HCT116 (cell line): ENCODE results near the gene MVK. TPM values are rescaled to one million over a fixed set of nuclear protein-coding genes. Genes with fewer than 3 reads are reported as not detected.

ENCODE experiments used
- ATAC-seq: fragments of 200-7000 bp; cut with Tn5 transposase; 2 replicates; pipeline ENCODE4 v1.9.1; 2020; ENCODE audit warnings: mild to moderate bottlenecking, moderate library complexity
- BruUV-seq: library from RNA; stranded (reverse); fragments of 400-500 nt; replicated peaks from 2 replicates; lab custom pipeline; 2021; lab: Mats Ljungman, UMichigan
- CTCF ChIA-PET: fragments of 300-600 bp; sonication (Branson Sonifier 250); formaldehyde crosslinking; loops from one replicate; lab custom pipeline; 2021; ENCODE audit warnings: antibody characterized with exemption; lab: Charles Lee
- POLR2A ChIA-PET: fragments of 300-600, 350-600 bp; sonication (Branson Sonifier 250); formaldehyde crosslinking; loops from one replicate; lab custom pipeline; 2021; ENCODE audit warnings: antibody characterized with exemption; lab: Charles Lee
- RAD21 ChIA-PET, 2 experiments: fragments of 300-600 bp; sonication (Branson Sonifier 250); formaldehyde crosslinking; loops; one replicate each; lab custom pipeline; 2023; ENCODE audit warnings: low total read pairs in 2 of 2; ENCODE audit not compliant: uncharacterized antibody in 2 of 2, unreplicated experiment in 2 of 2, low non-redundant PET in 1 of 2; lab: Charles Lee
- DNase-seq: peaks from one replicate; pipeline ENCODE4 v3.0.0-alpha.2; 2010; ENCODE audit warnings: low read depth, low spot score
- H2AFZ ChIP-seq: fragments of 200-600 bp; shearing (Covaris generic), sonication (generic); 2 replicates; pipeline ENCODE4 v1.6.1; 2017; ENCODE audit warnings: low read depth, mixed run types, mixed read lengths, antibody characterized with exemption, low read length; ENCODE audit not compliant: poor library complexity, severe bottlenecking
- H3K27ac ChIP-seq: 2 replicates; pipeline ENCODE4 v1.5.1; 2012; ENCODE audit warnings: low read depth, low read length
- H3K27me3 ChIP-seq: fragments of 200-600 bp; sonication (generic); 2 replicates; pipeline ENCODE4 v1.6.1; 2016; ENCODE audit warnings: mixed run types, low read length, mixed read lengths; ENCODE audit not compliant: insufficient read depth
- H3K36me3 ChIP-seq, 2 experiments: fragments of 200-500 bp in 1 of 2; fragments of 200-600 bp in 1 of 2; sonication (Bioruptor generic) in 1 of 2; sonication (generic) in 1 of 2; 2 replicates each; pipeline versions ENCODE4 v1.5.1 to v1.6.1; 2014 to 2016; ENCODE audit warnings: low read length in 2 of 2, inconsistent platforms in 1 of 2, mixed read lengths in 1 of 2, mixed run types in 1 of 2; ENCODE audit not compliant: insufficient read depth in 2 of 2, control insufficient read depth in 1 of 2
- H3K4me1 ChIP-seq, 2 experiments: fragments of 200-600 bp in 1 of 2; sonication (generic) in 1 of 2; 2 replicates each; pipeline versions ENCODE4 v1.5.1 to v1.6.1; 2012 to 2017; ENCODE audit warnings: low read length in 2 of 2, inconsistent platforms in 1 of 2, mild to moderate bottlenecking in 1 of 2, mixed read lengths in 1 of 2, mixed run types in 1 of 2, moderate library complexity in 1 of 2; ENCODE audit not compliant: insufficient read depth in 2 of 2, control insufficient read depth in 1 of 2
- H3K4me2 ChIP-seq: fragments of 200-600 bp; sonication (generic); 2 replicates; pipeline ENCODE4 v1.6.1; 2017; ENCODE audit warnings: mixed run types, low read length, mixed read lengths
- H3K4me3 ChIP-seq, 2 experiments: fragments of 200-600 bp in 1 of 2; sonication (generic) in 1 of 2; replicated peaks in 1 of 2; 2 replicates each; pipeline ENCODE4 v1.5.1; 2011 to 2016; ENCODE audit warnings: low read length in 2 of 2, control low read depth in 1 of 2, low read depth in 1 of 2, mild to moderate bottlenecking in 1 of 2, mixed read lengths in 1 of 2, mixed run types in 1 of 2
- H3K79me2 ChIP-seq: fragments of 200-600 bp; sonication (generic); 2 replicates; pipeline ENCODE4 v1.6.1; 2017; ENCODE audit warnings: mild to moderate bottlenecking, mixed run types, low read length, moderate library complexity, mixed read lengths; ENCODE audit not compliant: insufficient read depth
- H3K9ac ChIP-seq: fragments of 200-600 bp; sonication (generic); 2 replicates; pipeline ENCODE4 v1.6.1; 2016; ENCODE audit warnings: low read length, mixed read lengths
- H3K9me2 ChIP-seq: fragments of 200-600 bp; sonication (generic), shearing (Covaris generic); 2 replicates; pipeline ENCODE4 v1.6.1; 2017; ENCODE audit warnings: mixed run types, mild to moderate bottlenecking, moderate library complexity; ENCODE audit not compliant: insufficient read depth
- H3K9me3 ChIP-seq, 2 experiments: fragments of 200-500 bp in 1 of 2; fragments of 200-600 bp in 1 of 2; sonication (Bioruptor generic) in 1 of 2; sonication (generic) in 1 of 2; 2 replicates each; pipeline ENCODE4 v1.6.1; 2014 to 2017; ENCODE audit warnings: low read length in 2 of 2, mixed read lengths in 2 of 2, inconsistent platforms in 1 of 2, low read depth in 1 of 2, mild to moderate bottlenecking in 1 of 2, mixed run types in 1 of 2, moderate library complexity in 1 of 2; ENCODE audit not compliant: control insufficient read depth in 1 of 2, insufficient read depth in 1 of 2
- H4K20me1 ChIP-seq: fragments of 200-600 bp; sonication (generic), shearing (Covaris generic); 2 replicates; pipeline ENCODE4 v1.6.1; 2017; ENCODE audit warnings: mixed run types, mild to moderate bottlenecking, moderate library complexity; ENCODE audit not compliant: insufficient read depth
- CEBPB ChIP-seq: IDR thresholded peaks from 2 replicates; pipeline ENCODE4 v1.6.1; 2012; ENCODE audit warnings: low read depth
- EGR1 ChIP-seq: IDR thresholded peaks from 2 replicates; pipeline ENCODE4 v1.6.1; 2012; ENCODE audit warnings: low read depth
- ELF1 ChIP-seq: IDR thresholded peaks from 2 replicates; pipeline ENCODE4 v1.6.1; 2012; ENCODE audit warnings: low read depth, borderline replicate concordance
- EZH2phosphoT487 ChIP-seq: fragments of 200-600 bp; IDR thresholded peaks from 2 replicates; pipeline ENCODE4 v1.6.1; 2018; ENCODE audit warnings: antibody characterized with exemption, borderline replicate concordance
- FOSL1 ChIP-seq: IDR thresholded peaks from 2 replicates; pipeline ENCODE4 v1.6.1; 2012; ENCODE audit warnings: low read depth
- POLR2A ChIP-seq: IDR thresholded peaks from 2 replicates; pipeline ENCODE4 v1.7.0; 2011; ENCODE audit warnings: borderline replicate concordance; ENCODE audit not compliant: insufficient read depth, insufficient read length; ENCODE audit errors: extremely low read depth
- POLR2AphosphoS5 ChIP-seq: IDR thresholded peaks from 2 replicates; pipeline ENCODE4 v1.6.1; 2011; ENCODE audit warnings: mild to moderate bottlenecking, low read depth, low read length, moderate library complexity
- RAD21 ChIP-seq: IDR thresholded peaks from 2 replicates; pipeline ENCODE4 v1.6.1; 2012; ENCODE audit warnings: low read depth, mild to moderate bottlenecking
- SIN3A ChIP-seq: IDR thresholded peaks from 2 replicates; pipeline ENCODE4 v1.6.1; 2012; ENCODE audit warnings: low read depth
- SP1 ChIP-seq: IDR thresholded peaks from 2 replicates; pipeline ENCODE4 v1.6.1; 2012; ENCODE audit warnings: low read depth
- SRF ChIP-seq: IDR thresholded peaks from 2 replicates; pipeline ENCODE4 v1.6.1; 2012; ENCODE audit warnings: low read depth
- TCF7L2 ChIP-seq: IDR thresholded peaks from 2 replicates; pipeline ENCODE4 v1.7.0; 2011; ENCODE audit warnings: borderline replicate concordance, inconsistent platforms; ENCODE audit not compliant: insufficient read depth, insufficient read length; ENCODE audit errors: extremely low read depth
- YY1 ChIP-seq: IDR thresholded peaks from 2 replicates; pipeline ENCODE4 v1.6.1; 2011; ENCODE audit warnings: low read length, low read depth, moderate library complexity, mild to moderate bottlenecking; ENCODE audit not compliant: insufficient replicate concordance; ENCODE audit errors: extremely low read depth
- ZFX ChIP-seq: fragments of 450-650 bp; IDR thresholded peaks from 2 replicates; pipeline ENCODE4 v1.6.1; 2017
- ZNF274 ChIP-seq: fragments of 200-500 bp; sonication (Bioruptor generic); IDR thresholded peaks from 2 replicates; pipeline ENCODE4 v1.6.1; 2014; ENCODE audit warnings: mild to moderate bottlenecking, low read depth, low read length, inconsistent platforms
- intact Hi-C: fragments of 100-400 bp; cut with micrococcal nuclease; formaldehyde crosslinking; loops from 2 replicates; pipeline ENCODE4 v1.10.0; 2022
- total RNA-seq: library from RNA; stranded (reverse); gene quantifications from one replicate; pipeline ENCODE4 v1.2.1, GENCODE V29; 2021; ENCODE audit not compliant: unreplicated experiment
- TF ChIP-seq, protein P1 (sequence below): IDR thresholded peaks from 2 replicates; pipeline ENCODE4 v1.6.1; 2012
- TF ChIP-seq, protein P2 (sequence below): IDR thresholded peaks from 2 replicates; pipeline ENCODE4 v1.6.1; 2011; ENCODE audit warnings: mild to moderate bottlenecking, low read length, moderate library complexity; ENCODE audit not compliant: insufficient replicate concordance; ENCODE audit errors: extremely low read depth

The MVK gene
- total RNA-seq, 1 experiment from 2014 or later = 17.3 TPM

DNA sequence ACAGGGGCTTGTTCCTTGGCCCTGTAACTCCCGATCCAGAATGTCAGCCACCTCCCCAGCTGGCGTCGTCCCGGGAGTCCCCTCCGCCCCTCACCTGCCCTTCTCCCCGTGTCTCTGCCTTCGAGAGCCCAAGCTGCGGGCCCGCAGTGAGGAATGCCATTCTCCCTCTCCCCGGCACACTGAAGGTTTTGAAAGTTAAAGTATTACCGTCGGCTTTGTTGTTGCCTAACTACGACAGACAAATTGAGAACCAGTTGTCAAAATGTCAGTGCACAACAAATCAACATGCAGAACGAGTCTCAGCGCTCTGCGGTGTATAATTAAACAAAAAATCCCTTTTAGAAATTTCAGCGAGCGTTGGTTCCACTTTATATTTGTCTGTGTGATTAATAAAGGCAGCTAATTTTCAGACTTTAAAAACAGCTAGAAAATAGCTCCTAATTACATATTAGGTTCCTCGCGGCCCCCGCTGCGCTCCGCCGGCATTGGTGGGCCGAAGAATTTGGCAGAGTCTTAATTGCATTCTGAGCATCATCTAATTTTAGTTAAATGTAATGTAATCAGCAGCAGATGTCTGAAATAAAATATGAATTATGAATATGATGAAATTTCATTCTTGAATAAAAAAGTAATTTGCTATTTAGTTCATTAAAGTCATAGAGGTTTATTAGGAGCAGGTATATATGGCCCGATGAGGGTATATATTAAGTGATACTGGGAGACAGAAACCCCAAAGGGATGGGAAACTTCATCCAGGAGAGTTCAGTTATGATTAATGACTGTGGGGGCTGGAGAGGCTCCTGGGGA lies 40.3 kb downstream of the MVK start:
- Histone ChIP-seq H3K4me3 (no peak overlapping the region), H3K9me3 (no peaks in the 10 kb centered on the region), H3K79me2 (no peaks in the 10 kb centered on the region), H2AFZ (no peak overlapping the region), H3K27me3 (peaks cover 21% of the 10 kb centered on the region; the same call in 1 of the 2 replicates), H4K20me1 (no peaks in the 10 kb centered on the region), H3K27ac (no peak overlapping the region), H3K4me2 (no peak overlapping the region), H3K9me2 (no peaks in the 10 kb centered on the region), H3K9ac (no peak overlapping the region), H3K36me3 (no peaks in the 10 kb centered on the region), H3K4me1 (no peaks in the 10 kb centered on the region)
- ChIA-PET RAD21 (no interaction called here), POLR2A (no interaction called here), CTCF (interaction anchor here (2.2 kb wide), 1 partner anchor 16 kb away, joined by 9 read pairs; no protein-coding TSS in a partner anchor)
- ATAC-seq (no peak), DNase-seq (no peak)
- intact Hi-C loops = no loop called here
- no TSS peak for BruUV-seq
- TF ChIP-seq POLR2A = no peak
- no peak for TF ChIP-seq RAD21
- TF ChIP-seq FOSL1 = no peak
- no peak for TF ChIP-seq SP1
- TF ChIP-seq YY1 = no peak
- TF ChIP-seq CEBPB = no peak
- no peak for TF ChIP-seq EGR1

DNA sequence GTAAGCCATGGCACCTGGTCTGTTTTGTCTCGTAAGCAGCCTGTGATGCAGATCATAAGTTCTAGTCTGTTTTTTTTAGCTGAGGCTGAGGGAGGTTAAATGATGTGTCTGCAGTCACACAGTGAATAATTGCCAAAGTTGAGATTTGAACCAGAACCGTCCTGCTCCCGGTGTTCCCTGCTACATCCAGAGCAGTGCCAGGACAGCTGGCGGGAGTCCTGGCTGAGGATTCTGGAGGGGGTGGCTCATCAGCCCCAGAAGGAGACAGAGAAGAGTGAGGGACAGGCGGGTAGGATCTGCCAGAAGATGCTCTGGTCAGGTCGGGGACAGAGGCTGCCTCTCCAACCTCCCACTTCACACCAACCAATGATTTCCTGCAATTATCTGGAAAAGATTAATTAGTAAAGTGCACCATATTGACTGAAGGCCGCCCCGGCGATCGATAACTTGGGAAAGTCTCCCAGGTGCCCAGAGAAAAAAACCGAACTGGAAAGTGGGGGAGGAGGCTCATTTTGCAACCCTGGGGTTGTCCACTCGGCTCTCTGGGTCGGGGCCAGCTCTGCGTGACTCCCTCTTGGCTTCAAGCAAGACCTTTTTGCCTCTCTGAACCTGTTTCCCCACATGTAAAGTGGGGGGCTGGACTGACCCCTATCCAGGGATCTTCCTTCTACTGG lies 42.1 kb downstream of the MVK start:
- Histone ChIP-seq H3K4me1 (no peaks in the 10 kb centered on the region), H2AFZ (no peak overlapping the region), H3K36me3 (no peaks in the 10 kb centered on the region), H3K9ac (no peak overlapping the region), H3K4me3 (no peak overlapping the region), H4K20me1 (no peaks in the 10 kb centered on the region), H3K79me2 (no peaks in the 10 kb centered on the region), H3K9me3 (no peaks in the 10 kb centered on the region), H3K27ac (no peak overlapping the region), H3K27me3 (peaks cover 32% of the 10 kb centered on the region; the same call in 1 of the 2 replicates), H3K9me2 (no peaks in the 10 kb centered on the region), H3K4me2 (no peak overlapping the region)
- ATAC-seq = no peak
- no TSS peak for BruUV-seq
- POLR2A ChIA-PET = no interaction called here
- no peak for DNase-seq
- intact Hi-C loops = no loop called here
- CTCF ChIA-PET = interaction anchor here (2.2 kb wide), 1 partner anchor 18 kb away, joined by 9 read pairs; no protein-coding TSS in a partner anchor
- RAD21 ChIA-PET = no interaction called here
- TF ChIP-seq EZH2phosphoT487 (no peak), SIN3A (no peak), CEBPB (no peak), ZNF274 (no peak), EGR1 (no peak), ELF1 (no peak), SRF (no peak), TCF7L2 (no peak), POLR2A (no peak), FOSL1 (no peak), ZFX (no peak), POLR2AphosphoS5 (no peak)
- TF ChIP-seq, protein P1, sequence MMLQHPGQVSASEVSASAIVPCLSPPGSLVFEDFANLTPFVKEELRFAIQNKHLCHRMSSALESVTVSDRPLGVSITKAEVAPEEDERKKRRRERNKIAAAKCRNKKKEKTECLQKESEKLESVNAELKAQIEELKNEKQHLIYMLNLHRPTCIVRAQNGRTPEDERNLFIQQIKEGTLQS = no peak
- TF ChIP-seq, protein P2, sequence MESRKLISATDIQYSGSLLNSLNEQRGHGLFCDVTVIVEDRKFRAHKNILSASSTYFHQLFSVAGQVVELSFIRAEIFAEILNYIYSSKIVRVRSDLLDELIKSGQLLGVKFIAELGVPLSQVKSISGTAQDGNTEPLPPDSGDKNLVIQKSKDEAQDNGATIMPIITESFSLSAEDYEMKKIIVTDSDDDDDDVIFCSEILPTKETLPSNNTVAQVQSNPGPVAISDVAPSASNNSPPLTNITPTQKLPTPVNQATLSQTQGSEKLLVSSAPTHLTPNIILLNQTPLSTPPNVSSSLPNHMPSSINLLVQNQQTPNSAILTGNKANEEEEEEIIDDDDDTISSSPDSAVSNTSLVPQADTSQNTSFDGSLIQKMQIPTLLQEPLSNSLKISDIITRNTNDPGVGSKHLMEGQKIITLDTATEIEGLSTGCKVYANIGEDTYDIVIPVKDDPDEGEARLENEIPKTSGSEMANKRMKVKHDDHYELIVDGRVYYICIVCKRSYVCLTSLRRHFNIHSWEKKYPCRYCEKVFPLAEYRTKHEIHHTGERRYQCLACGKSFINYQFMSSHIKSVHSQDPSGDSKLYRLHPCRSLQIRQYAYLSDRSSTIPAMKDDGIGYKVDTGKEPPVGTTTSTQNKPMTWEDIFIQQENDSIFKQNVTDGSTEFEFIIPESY = no peak
